GM18861 (cell line): ENCODE measurements around the gene UBE2L6.

Experiments used
- ATAC-seq: cut with Tn5 transposase; IDR thresholded peaks from one replicate; pipeline ENCODE4 v1.9.1; 2021; ENCODE audit not compliant: unreplicated experiment

Gene UBE2L6

GRCh38 chr11:57567515-57568329, at the start of gene UBE2L6:
TSS of gene UBE2L6 (minus strand) at chr11:57567672. CDS start at chr11:57567611, 61 bp downstream.
- peak; percentile 32 for ATAC-seq

GRCh38 chr11:57616595-57616994, 49.1 kb upstream of the UBE2L6 start:
- no peak for ATAC-seq

GRCh38 chr11:57615308-57615707, 47.8 kb upstream of the UBE2L6 start:
- ATAC-seq, result no peak

GRCh38 chr11:57614234-57614772, 46.8 kb upstream of the UBE2L6 start:
- no peak for ATAC-seq

GRCh38 chr11:57610170-57610569, 42.7 kb upstream of the UBE2L6 start:
- no peak for ATAC-seq

GRCh38 chr11:57605028-57605420, 37.6 kb upstream of the UBE2L6 start:
- ATAC-seq, result no peak

- ATAC-seq, result no peak
Observed at GRCh38 chr11:57604296-57605027, 37.0 kb upstream of the UBE2L6 start.

GRCh38 chr11:57601297-57601696, 33.8 kb upstream of the UBE2L6 start:
- no peak for ATAC-seq

- no peak for ATAC-seq
Observed at GRCh38 chr11:57599381-57599780, 31.9 kb upstream of the UBE2L6 start.

GRCh38 chr11:57598831-57599155, 31.3 kb upstream of the UBE2L6 start:
- no peak for ATAC-seq

GRCh38 chr11:57597916-57598830, 30.7 kb upstream of the UBE2L6 start:
- ATAC-seq, result no peak

GRCh38 chr11:57597461-57597915, 30.0 kb upstream of the UBE2L6 start, which contains the start of gene SERPING1:
TSS of gene SERPING1 (plus strand) at chr11:57597685. CDS start at chr11:57598271, 586 bp downstream.
- ATAC-seq, result no peak

- ATAC-seq, result no peak
Observed at GRCh38 chr11:57596266-57596885, 28.9 kb upstream of the UBE2L6 start.

GRCh38 chr11:57588046-57588710, 20.7 kb upstream of the UBE2L6 start:
- ATAC-seq, result no peak

GRCh38 chr11:57586711-57587245, 19.3 kb upstream of the UBE2L6 start:
- ATAC-seq, result no peak

- no peak for ATAC-seq
Observed at GRCh38 chr11:57585301-57585700, 17.8 kb upstream of the UBE2L6 start.

GRCh38 chr11:57584341-57584740, 16.9 kb upstream of the UBE2L6 start:
- no peak for ATAC-seq

GRCh38 chr11:57574061-57574460, 6.6 kb upstream of the UBE2L6 start:
- ATAC-seq, result no peak

- no peak for ATAC-seq
Observed at GRCh38 chr11:57571606-57572005, 4.1 kb upstream of the UBE2L6 start.
